K562 (cell line): ENCODE data around the gene HMCN2. TPM values are rescaled to one million over a fixed set of nuclear protein-coding genes. Genes with fewer than 3 reads are reported as not detected.

Experiments
- ATAC-seq: fragments of 200-7000 bp; cut with Tn5 transposase; 3 replicates; pipeline ENCODE4 v1.9.1; 2020; ENCODE audit warnings: moderate library complexity
- BruUV-seq: library from RNA; stranded (reverse); fragments of 400-500 nt; replicated peaks from 2 replicates; lab custom pipeline; 2021; lab: Mats Ljungman, UMichigan
- CTCF ChIA-PET: fragments of 300-600 bp; formaldehyde crosslinking; extraction: SDS; loops from one replicate; lab custom pipeline; 2021; ENCODE audit warnings: low intra/inter-chr PET ratio; lab: Yijun Ruan, JAX
- POLR2A ChIA-PET: fragments of 300-600, 350-650 bp; sonication (Branson Sonifier 250); formaldehyde crosslinking; extraction: SDS; loops from one replicate; lab custom pipeline; 2021; ENCODE audit warnings: antibody characterized with exemption, inconsistent platforms; lab: Yijun Ruan, JAX
- DNase-seq, 4 experiments: peaks; one replicate each; pipeline versions ENCODE4 v3.0.0 to v3.0.0-alpha.2; 2011 to 2018; ENCODE audit warnings: low spot score in 3 of 4, mixed read lengths in 3 of 4; ENCODE audit errors: extremely low read depth in 1 of 4
- FAIRE-seq: peaks from 2 replicates; lab custom pipeline; 2011; peaks lifted over from hg19 to GRCh38; lab: Jason Lieb, UNC
- H2AFZ ChIP-seq: 2 replicates; pipeline ENCODE4 v1.6.0; 2011; ENCODE audit warnings: low read depth, low read length, control low read depth, inconsistent platforms
- H3K27ac ChIP-seq: fragments of 200-600 bp; 3 replicates; pipeline ENCODE4 v1.8.0; 2011; ENCODE audit warnings: low read depth, mild to moderate bottlenecking, control low read depth, inconsistent platforms, low read length, moderate library complexity, mixed read lengths; ENCODE audit errors: extremely low read depth
- H3K27me3 ChIP-seq, 2 experiments: fragments of 300-600 bp in 1 of 2; 2 replicates in 1 of 2; 3 replicates in 1 of 2; pipeline versions ENCODE4 v1.6.0 to v1.8.0; 2011; ENCODE audit warnings: inconsistent platforms in 2 of 2, low read length in 2 of 2, mild to moderate bottlenecking in 1 of 2, mixed read lengths in 1 of 2, moderate library complexity in 1 of 2; ENCODE audit not compliant: control insufficient read depth in 2 of 2, insufficient read depth in 2 of 2
- H3K36me3 ChIP-seq: fragments of 300-600 bp; 3 replicates; pipeline ENCODE4 v1.8.0; 2011; ENCODE audit warnings: mild to moderate bottlenecking, low read length, inconsistent platforms; ENCODE audit not compliant: control insufficient read depth, insufficient read depth
- H3K4me1 ChIP-seq, 2 experiments: fragments of 200-600 bp in 1 of 2; replicated peaks in 1 of 2; 2 replicates in 1 of 2; 3 replicates in 1 of 2; pipeline versions ENCODE4 v1.5.1 to v1.8.0; 2011; ENCODE audit warnings: inconsistent platforms in 2 of 2, low read length in 2 of 2, mild to moderate bottlenecking in 1 of 2, mixed read lengths in 1 of 2, moderate library complexity in 1 of 2; ENCODE audit not compliant: control insufficient read depth in 2 of 2, insufficient read depth in 2 of 2
- H3K4me2 ChIP-seq: 2 replicates; pipeline ENCODE4 v1.6.1; 2011; ENCODE audit warnings: low read length, control low read depth, inconsistent platforms, mixed read lengths; ENCODE audit not compliant: insufficient read depth
- H3K4me3 ChIP-seq: fragments of 200-600 bp; sonication (generic), shearing (Covaris generic); 2 replicates; pipeline ENCODE4 v1.5.1; 2016; ENCODE audit warnings: control low read depth, inconsistent platforms
- H3K79me2 ChIP-seq: fragments of 200-600 bp; 3 replicates; pipeline ENCODE4 v1.8.0; 2011; ENCODE audit warnings: low read length, inconsistent platforms; ENCODE audit not compliant: control insufficient read depth, insufficient read depth
- H3K9ac ChIP-seq, 2 experiments: 2 replicates each; pipeline versions ENCODE4 v1.6.0 to v1.6.1; 2011; ENCODE audit warnings: low read depth in 2 of 2, low read length in 2 of 2, control low read depth in 1 of 2, inconsistent platforms in 1 of 2, mild to moderate bottlenecking in 1 of 2, mixed read lengths in 1 of 2; ENCODE audit not compliant: insufficient read depth in 1 of 2
- H3K9me1 ChIP-seq: one replicate; pipeline ENCODE4 v1.6.0; 2011; ENCODE audit warnings: inconsistent platforms, mild to moderate bottlenecking, low read length, moderate library complexity; ENCODE audit not compliant: control insufficient read depth, insufficient read depth
- H3K9me3 ChIP-seq: replicated peaks from 2 replicates; pipeline ENCODE4 v1.5.1; 2011; ENCODE audit warnings: low read depth, low read length, inconsistent platforms; ENCODE audit not compliant: control insufficient read depth, insufficient read depth
- H4K20me1 ChIP-seq: replicated peaks from 2 replicates; pipeline ENCODE4 v1.6.1; 2011; ENCODE audit warnings: low read length, inconsistent platforms, mixed read lengths; ENCODE audit not compliant: control insufficient read depth, insufficient read depth
- ELF4 ChIP-seq: fragments of 450-650 bp; formaldehyde crosslinking; IDR thresholded peaks from 2 replicates; pipeline ENCODE4 v1.4.0; 2022; ENCODE audit warnings: missing genetic modification characterization
- HLTF ChIP-seq: fragments of 450-650 bp; IDR thresholded peaks from 2 replicates; pipeline ENCODE4 v1.6.1; 2016
- MECOM ChIP-seq: fragments of 250-450 bp; sonication (Bioruptor Pico); IDR thresholded peaks from 2 replicates; pipeline ENCODE4 v1.8.0; 2022; ENCODE audit warnings: inconsistent platforms
- MTF1 ChIP-seq: fragments of 250-450 bp; sonication (Bioruptor Pico); IDR thresholded peaks from 2 replicates; pipeline ENCODE4 v1.9.0; 2021; ENCODE audit warnings: moderate library complexity, mild to moderate bottlenecking, inconsistent platforms, borderline replicate concordance
- NEUROD1 ChIP-seq: fragments of 150-350 bp; IDR thresholded peaks from 2 replicates; pipeline ENCODE4 v1.6.1; 2014; ENCODE audit warnings: borderline replicate concordance, low read length, low read depth; ENCODE audit not compliant: partially characterized antibody
- TGIF2 ChIP-seq: sonication (generic); formaldehyde crosslinking; IDR thresholded peaks from 2 replicates; pipeline ENCODE4 v1.8.1; 2022; ENCODE audit warnings: mild to moderate bottlenecking, missing genetic modification reagents, moderate library complexity
- WGBS: fragments of 100-300 bp; shearing (Covaris generic); methylation state at CpG from one replicate; pipeline ENCODE4 v1.1.6; 2016; ENCODE audit warnings: low coverage, mixed read lengths; ENCODE audit not compliant: insufficient coverage; ENCODE audit errors: missing lambda C conversion rate; 5-methylcytosine and 5-hydroxymethylcytosine counted together
- in situ Hi-C: fragments of 300-500 bp; cut with MboI; formaldehyde crosslinking; loops from 4 replicates; pipeline ENCODE4 v1.15.0; 2018; ENCODE audit warnings: inconsistent platforms, mixed read lengths
- intact Hi-C: fragments of 100-400 bp; cut with micrococcal nuclease; formaldehyde crosslinking; loops from 2 replicates; pipeline ENCODE4 v1.14.2; 2022
- polyA plus RNA-seq, 8 experiments: library from polyadenylated mRNA; depleted of rRNA in 4 of 8; stranded (reverse) in 5 of 8; unstranded in 3 of 8; fragments of >200 nt; fragmentation: Nextera tagmentation in 2 of 8; fragmentation: Illumina TruSeq in 1 of 8; extraction: Ambion mirVana in 2 of 8; extraction: Trizol in 1 of 8; gene quantifications; 2 replicates each; pipeline versions ENCODE4 v1.2.1 to v1.2.3, GENCODE V29; 2011 to 2014; ENCODE audit warnings: inconsistent platforms in 1 of 8, missing spikeins in 1 of 8
- total RNA-seq, 7 experiments: library from RNA; depleted of rRNA in 6 of 7; stranded (reverse); fragments of >200 nt in 6 of 7; fragmentation: Illumina TruSeq in 2 of 7; extraction: Trizol in 2 of 7; gene quantifications; 2 replicates each; pipeline versions ENCODE4 v1.2.1 to v1.2.3, GENCODE V29; 2011 to 2021; ENCODE audit warnings: low replicate concordance in 1 of 7
- TF ChIP-seq, protein P1 (sequence below), 2 experiments: fragments of 250-450 bp in 1 of 2; fragments of 450-650 bp in 1 of 2; sonication (Bioruptor Pico) in 1 of 2; IDR thresholded peaks; 2 replicates each; pipeline versions ENCODE4 v1.6.1 to v1.8.0; 2016 to 2021; ENCODE audit warnings: mild to moderate bottlenecking in 2 of 2, moderate library complexity in 2 of 2, missing compliant biosample characterization in 1 of 2, missing genetic modification characterization in 1 of 2
- TF ChIP-seq, protein P2 (sequence below): fragments of 250-450 bp; sonication (Bioruptor Pico); IDR thresholded peaks from 2 replicates; pipeline ENCODE4 v1.8.0; 2022; ENCODE audit warnings: moderate library complexity, mild to moderate bottlenecking, inconsistent platforms
- TF ChIP-seq, protein P3 (sequence below), 2 experiments: fragments of 450-650 bp in 1 of 2; sonication (generic) in 1 of 2; formaldehyde crosslinking in 1 of 2; IDR thresholded peaks; 2 replicates each; pipeline versions ENCODE4 v1.7.1 to v1.9.0; 2016 to 2022; ENCODE audit warnings: inconsistent platforms in 1 of 2, mild to moderate bottlenecking in 1 of 2, missing genetic modification reagents in 1 of 2
- TF ChIP-seq, protein P4 (sequence below): fragments of 450-650 bp; IDR thresholded peaks from 2 replicates; pipeline ENCODE4 v1.6.1; 2016; ENCODE audit warnings: antibody characterized with exemption

The HMCN2 gene
- total and polyA plus RNA-seq, 9 of the 15 experiments (the other 6 are each of a cell fraction or from before 2014, with no cell fraction given), result 0.01 TPM; not detected in 8

GRCh38 chr9:130344366-130344765 lies 78.8 kb downstream of the HMCN2 start:
- Histone ChIP-seq H3K9ac (no peak overlapping the region), H3K79me2 (no peaks in the 10 kb centered on the region), H3K4me3 (no peak overlapping the region), H2AFZ (no peak overlapping the region), H3K9me1 (no peaks in the 10 kb centered on the region), H3K4me2 (no peak overlapping the region), H3K9me3 (no peaks in the 10 kb centered on the region; the same call in 1 of the 2 replicates), H4K20me1 (peaks cover 4% of the 10 kb centered on the region), H3K27me3 (peaks cover 0 to 23% of the 10 kb centered on the region in 2 experiments; a peak in 3 of 5 replicates), H3K27ac (no peak overlapping the region), H3K36me3 (no peaks in the 10 kb centered on the region; the same call in 2 of the 3 replicates), H3K4me1 (peaks cover 0 to 38% of the 10 kb centered on the region in 2 experiments; a peak in 2 of 5 replicates)
- in situ Hi-C loops (loop anchor here (25.0 kb wide), 1 partner anchor 682 kb away; the partner anchor contains the start of gene PRRX2), intact Hi-C loops (loop anchor here (10.0 kb wide), 2 partner anchors 100 to 460 kb away; no protein-coding TSS in a partner anchor)
- no TSS peak for BruUV-seq
- ChIA-PET POLR2A (no interaction called here), CTCF (interaction anchor here (3.1 kb wide), 1 partner anchor 237 kb away, joined by 11 read pairs; no protein-coding TSS in a partner anchor)
- 25% methylated on average over 1 of the region's 1 CpG for WGBS
- DNase-seq, result no peak
- FAIRE-seq, result no peak
- ATAC-seq, result no peak
- TF ChIP-seq MECOM (no peak), MTF1 (CRISPR knock-in tag) (no peak), NEUROD1 (no peak), HLTF (peak; percentile 28; the same call in 1 of the 2 replicates), ELF4 (CRISPR knock-in tag) (0 out of 2 replicates have a peak, but pooled peaks have one; percentile 5), TGIF2 (CRISPR knock-in tag) (no peak)
- TF ChIP-seq, protein P1, sequence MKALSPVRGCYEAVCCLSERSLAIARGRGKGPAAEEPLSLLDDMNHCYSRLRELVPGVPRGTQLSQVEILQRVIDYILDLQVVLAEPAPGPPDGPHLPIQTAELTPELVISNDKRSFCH (CRISPR knock-in tag; IDR thresholded peaks at IDR 0.05), result no peak
- TF ChIP-seq, protein P1 (tag; IDR thresholded peaks at IDR 0.05), result no peak
- TF ChIP-seq, protein P2, sequence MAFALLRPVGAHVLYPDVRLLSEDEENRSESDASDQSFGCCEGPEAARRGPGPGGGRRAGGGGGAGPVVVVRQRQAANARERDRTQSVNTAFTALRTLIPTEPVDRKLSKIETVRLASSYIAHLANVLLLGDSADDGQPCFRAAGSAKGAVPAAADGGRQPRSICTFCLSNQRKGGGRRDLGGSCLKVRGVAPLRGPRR, result no peak
- TF ChIP-seq, protein P3, sequence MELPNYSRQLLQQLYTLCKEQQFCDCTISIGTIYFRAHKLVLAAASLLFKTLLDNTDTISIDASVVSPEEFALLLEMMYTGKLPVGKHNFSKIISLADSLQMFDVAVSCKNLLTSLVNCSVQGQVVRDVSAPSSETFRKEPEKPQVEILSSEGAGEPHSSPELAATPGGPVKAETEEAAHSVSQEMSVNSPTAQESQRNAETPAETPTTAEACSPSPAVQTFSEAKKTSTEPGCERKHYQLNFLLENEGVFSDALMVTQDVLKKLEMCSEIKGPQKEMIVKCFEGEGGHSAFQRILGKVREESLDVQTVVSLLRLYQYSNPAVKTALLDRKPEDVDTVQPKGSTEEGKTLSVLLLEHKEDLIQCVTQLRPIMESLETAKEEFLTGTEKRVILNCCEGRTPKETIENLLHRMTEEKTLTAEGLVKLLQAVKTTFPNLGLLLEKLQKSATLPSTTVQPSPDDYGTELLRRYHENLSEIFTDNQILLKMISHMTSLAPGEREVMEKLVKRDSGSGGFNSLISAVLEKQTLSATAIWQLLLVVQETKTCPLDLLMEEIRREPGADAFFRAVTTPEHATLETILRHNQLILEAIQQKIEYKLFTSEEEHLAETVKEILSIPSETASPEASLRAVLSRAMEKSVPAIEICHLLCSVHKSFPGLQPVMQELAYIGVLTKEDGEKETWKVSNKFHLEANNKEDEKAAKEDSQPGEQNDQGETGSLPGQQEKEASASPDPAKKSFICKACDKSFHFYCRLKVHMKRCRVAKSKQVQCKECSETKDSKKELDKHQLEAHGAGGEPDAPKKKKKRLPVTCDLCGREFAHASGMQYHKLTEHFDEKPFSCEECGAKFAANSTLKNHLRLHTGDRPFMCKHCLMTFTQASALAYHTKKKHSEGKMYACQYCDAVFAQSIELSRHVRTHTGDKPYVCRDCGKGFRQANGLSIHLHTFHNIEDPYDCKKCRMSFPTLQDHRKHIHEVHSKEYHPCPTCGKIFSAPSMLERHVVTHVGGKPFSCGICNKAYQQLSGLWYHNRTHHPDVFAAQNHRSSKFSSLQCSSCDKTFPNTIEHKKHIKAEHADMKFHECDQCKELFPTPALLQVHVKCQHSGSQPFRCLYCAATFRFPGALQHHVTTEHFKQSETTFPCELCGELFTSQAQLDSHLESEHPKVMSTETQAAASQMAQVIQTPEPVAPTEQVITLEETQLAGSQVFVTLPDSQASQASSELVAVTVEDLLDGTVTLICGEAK (IDR thresholded peaks at IDR 0.05), result no peak
- TF ChIP-seq, protein P3 (CRISPR knock-in tag; IDR thresholded peaks at IDR 0.05), result no peak
- TF ChIP-seq, protein P4, sequence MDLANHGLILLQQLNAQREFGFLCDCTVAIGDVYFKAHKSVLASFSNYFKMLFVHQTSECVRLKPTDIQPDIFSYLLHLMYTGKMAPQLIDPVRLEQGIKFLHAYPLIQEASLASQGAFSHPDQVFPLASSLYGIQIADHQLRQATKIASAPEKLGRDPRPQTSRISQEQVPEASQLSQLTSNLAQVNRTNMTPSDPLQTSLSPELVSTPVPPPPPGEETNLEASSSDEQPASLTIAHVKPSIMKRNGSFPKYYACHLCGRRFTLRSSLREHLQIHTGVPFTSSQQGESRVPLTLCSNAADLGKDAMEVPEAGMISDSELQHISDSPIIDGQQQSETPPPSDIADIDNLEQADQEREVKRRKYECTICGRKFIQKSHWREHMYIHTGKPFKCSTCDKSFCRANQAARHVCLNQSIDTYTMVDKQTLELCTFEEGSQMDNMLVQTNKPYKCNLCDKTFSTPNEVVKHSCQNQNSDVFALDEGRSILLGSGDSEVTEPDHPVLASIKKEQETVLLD, result no peak
